Measurements from ENCODE around the gene SH3RF1. TPM values are rescaled to one million over a fixed set of nuclear protein-coding genes. Genes with fewer than 3 reads are reported as not detected.
"Not testable (repeated sequence)": the region's sequence is repeated elsewhere in the genome, so short reads cannot be mapped to it uniquely, and the experiment has no call there.

The SH3RF1 gene
- total RNA-seq, 1 donor from 2014 or later: 5.0 TPM

DNA sequence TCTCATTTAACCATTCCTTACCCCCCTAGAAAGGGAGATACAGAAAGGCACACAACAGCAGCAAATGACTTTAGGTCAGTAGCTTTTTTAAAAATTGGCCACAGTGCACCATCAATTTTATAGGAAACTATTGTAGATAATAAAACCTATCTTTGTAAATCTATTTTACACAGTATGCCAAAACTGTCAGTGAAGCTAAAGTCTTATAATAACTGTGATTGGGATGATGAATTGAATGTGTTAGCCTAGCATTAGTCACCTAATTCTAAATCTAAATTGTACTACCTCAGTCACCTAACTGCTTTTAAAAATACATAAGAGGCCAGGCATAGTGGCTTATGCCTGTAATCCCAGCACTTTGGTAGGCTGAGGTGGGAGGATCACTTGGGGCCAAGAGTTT lies 44.2 kb downstream of the SH3RF1 start:
- DNase-seq (ENCODE audit: low read depth in 2 of 2): no peak

- DNase-seq (ENCODE audit: low read depth in 2 of 2): peak in 1 of 2 donors; percentile 64
Measured at GRCh38 chr4:169225812-169226211, 44.9 kb downstream of the SH3RF1 start.

DNA sequence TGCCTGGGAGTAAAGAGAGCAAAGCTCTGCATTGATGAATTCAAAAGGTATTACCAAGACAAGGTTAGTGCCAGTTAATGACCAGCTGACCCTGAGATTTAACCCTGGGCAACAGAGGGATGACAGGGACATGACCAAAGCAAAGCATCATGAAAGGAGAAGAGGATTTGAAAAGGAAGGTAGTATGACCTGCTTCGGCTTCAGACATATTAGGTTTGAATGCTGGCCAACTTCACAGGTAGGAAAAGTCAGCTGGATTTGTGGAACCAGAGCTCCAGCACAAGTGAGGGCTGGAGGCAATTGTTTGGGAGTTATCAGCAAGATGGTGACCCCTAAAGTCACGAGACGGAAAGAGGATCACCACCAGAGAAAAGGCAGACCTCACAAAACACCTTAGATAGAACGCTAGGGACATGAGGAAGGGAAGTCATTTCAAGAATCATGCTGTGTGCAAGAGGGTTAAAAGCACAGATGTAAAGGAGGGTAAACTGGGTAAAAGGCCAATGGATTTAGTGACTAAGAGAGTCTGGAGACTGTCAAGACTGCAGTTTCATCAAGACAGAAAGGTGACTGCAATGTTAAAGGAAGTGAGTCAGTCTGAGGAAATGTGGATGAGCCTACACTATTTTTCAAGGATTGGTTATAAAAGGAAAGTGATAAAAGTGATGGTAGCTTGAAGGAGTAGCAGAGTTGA lies 45.6 kb downstream of the SH3RF1 start:
- peak in 1 of 2 donors; percentile 86 for DNase-seq (ENCODE audit: low read depth in 2 of 2)

DNA sequence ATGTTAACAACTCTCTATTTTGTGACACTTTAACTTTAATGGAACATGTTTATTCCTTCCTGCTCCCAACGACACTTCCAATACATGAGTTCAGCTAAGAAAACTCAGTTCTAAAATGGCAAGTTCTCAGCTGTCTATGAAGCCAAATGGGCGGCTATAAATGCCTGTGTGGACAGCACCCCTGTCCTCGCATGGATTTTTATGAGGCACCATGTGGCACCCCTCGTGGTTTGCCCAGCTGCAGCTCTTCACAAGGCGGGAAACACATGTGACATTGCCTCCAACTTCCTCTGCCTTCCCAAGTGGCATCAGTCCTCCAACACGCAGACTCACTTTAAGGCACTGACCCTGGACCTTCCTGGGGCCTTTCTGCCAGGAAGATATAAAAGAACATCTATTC lies 48.0 kb downstream of the SH3RF1 start:
- DNase-seq (ENCODE audit: low read depth in 2 of 2): no peak

DNA sequence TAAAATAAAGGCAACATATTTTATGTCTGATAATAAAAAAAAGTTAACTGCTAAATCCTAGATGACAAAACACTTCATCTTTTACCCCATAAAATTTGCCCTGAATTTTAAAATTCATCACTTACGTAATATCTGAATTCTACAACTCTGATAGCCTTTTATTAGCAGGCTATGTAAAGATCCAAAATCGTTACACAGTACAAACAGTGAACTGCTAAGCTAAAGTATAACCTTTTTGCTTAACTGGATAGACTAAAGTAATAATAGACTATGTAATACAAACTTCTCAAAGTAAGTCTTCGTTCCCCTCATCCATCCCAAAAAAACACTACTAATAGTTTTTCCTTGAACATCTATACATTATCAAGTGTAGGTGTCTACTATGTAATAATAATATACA lies 49.1 kb downstream of the SH3RF1 start:
- no peak for DNase-seq (ENCODE audit: low read depth in 2 of 2)

GRCh38 chr4:169220854-169221411 lies 49.8 kb downstream of the SH3RF1 start:
- DNase-seq (ENCODE audit: low read depth in 2 of 2): no peak

DNA sequence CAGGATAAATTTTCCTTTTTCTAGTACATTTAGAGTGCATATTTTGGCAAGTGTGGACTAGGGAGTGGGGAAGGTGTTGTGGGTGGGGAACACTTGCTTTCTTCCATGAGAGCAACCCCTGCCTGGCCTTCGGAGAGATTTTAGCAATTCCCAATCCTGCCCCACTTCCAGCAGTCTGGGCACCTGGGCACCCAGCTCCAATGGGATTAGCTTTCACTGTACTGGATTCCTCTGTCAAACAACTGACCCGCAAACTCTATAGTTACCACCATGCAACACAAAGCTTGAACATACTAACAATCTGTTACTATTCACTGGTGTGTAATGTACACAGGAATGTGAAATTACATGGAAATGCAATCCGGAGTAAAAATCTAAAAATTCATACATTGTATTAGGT lies 50.3 kb downstream of the SH3RF1 start:
- DNase-seq (ENCODE audit: low read depth in 2 of 2): no peak

DNA sequence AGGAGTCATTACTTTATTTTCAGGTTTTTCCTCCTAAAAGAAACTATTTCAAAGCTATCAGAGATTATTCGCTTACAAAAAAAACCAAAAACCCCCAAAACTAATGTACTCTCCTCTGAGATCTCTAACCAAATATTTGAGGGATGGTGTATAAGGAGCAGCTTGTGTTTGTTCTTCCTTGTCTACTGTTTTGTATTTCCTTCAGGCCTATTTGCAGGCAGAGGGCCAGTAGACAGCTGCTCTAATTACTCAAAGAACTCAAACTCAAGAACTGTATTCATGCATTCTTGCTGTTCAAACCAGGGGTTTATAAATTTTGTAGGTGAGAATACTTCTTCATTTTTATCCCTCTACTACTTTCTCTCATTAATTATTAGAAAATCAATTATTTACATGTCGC lies 51.3 kb downstream of the SH3RF1 start:
- no peak for DNase-seq (ENCODE audit: low read depth in 2 of 2)

DNA sequence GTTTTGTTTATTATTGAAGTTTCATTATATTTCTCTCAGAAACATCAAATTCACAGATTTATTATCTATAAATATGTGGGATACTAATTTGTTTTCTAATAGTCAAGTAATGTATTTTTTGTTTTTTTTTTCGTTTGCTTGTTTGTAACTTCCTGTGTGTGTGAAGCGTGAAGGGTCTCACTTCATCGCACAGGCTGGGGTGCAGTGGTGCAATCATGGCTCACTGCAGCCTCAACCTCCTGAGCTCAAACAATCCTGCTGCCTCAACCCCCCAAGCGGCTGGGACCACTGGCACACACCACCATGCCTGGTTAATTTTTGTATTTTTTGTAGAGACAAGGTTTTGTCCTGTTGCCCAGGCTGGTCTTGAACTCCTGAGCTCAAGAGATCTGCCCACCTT lies 55.1 kb downstream of the SH3RF1 start:
- no peak for DNase-seq (ENCODE audit: low read depth in 2 of 2)

GRCh38 chr4:169212981-169213380 lies 57.8 kb downstream of the SH3RF1 start:
- DNase-seq (ENCODE audit: low read depth in 2 of 2): no peak

DNA sequence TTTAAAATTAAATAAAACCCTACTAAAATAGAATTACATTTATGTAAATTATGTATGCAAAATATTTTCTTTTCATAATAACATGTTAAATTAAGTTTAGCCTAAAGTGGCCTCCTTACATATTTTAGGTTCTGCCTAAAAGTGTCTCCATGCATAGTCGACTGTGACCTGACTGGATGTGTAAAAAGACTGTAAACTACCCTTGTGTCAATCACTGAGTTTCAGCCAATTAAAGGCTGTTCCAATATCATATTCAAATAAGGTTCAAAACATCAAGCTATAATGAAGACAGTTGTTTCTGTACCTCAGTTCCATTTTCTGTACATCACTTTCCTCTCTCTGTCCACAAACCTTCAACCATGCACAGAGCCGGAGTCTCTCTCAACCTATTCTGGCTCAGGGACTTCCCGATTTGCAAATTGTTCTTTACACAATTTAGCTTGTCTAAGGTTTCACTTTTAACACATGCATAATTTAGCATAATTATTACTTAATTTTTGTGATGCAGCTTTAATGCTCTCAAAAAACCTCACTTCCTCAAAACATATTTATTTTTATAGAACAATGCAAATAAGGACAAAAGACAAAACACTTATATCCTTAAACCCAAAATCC lies 60.1 kb downstream of the SH3RF1 start:
- no peak for DNase-seq (ENCODE audit: low read depth in 2 of 2)

- no peak for DNase-seq (ENCODE audit: low read depth in 2 of 2)
Measured at GRCh38 chr4:169209388-169209883, 61.3 kb downstream of the SH3RF1 start.

DNA sequence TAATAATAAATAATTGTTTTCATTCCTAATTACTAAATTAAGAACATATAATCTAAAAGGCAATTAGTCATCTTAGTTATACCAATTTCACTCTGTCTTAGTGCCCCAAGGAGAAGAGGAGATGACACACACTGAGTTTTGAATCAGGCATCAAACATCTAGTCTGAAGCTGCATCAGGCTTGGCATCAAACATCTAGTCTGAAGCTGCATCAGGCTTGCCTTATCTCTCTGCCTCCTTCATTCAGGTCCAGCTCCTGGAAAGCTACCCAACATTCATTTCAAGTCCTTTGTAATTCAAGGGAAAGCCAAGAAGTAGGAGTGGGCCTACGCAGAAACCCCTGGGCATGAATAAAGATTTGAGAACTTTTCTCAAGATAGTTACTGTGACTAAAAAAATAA lies 62.2 kb downstream of the SH3RF1 start:
- DNase-seq (ENCODE audit: low read depth in 2 of 2): no peak

DNA sequence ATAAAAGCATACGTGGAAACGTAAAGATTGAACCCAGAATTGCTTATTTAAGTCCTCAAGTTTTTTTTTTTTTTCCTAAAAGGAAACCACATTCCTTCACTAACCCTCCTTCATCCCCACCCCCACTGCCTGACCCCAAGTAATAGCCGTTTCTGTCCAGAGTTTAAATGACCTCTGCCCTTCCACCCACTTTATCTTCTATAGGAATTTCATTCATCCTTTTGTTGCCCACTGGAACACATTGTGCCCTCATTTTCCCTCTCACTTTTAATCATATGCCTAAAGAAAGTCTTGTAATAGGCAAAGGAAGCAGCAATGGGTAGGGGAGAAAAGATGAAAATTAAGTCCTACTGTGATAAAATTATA lies 62.7 kb downstream of the SH3RF1 start:
- no peak for DNase-seq (ENCODE audit: low read depth in 2 of 2)

GRCh38 chr4:169207436-169208089 lies 63.2 kb downstream of the SH3RF1 start:
- DNase-seq (ENCODE audit: low read depth in 2 of 2): no peak

DNA sequence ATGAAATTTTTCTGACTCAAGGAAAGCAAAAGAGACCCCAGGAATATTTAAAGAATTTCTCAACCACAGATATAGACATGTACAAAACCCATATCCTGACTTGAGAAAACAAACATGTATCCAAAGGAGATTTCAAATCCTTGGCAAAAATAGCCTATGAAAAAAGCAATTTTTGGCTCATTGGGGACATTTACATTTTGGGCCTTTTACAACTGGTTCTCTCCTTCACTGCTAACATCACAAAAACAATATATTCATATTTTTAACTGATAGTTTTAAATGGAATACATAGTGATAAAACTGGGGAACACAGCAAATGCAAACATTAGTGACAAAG lies 65.0 kb downstream of the SH3RF1 start:
- no peak for DNase-seq (ENCODE audit: low read depth in 2 of 2)

DNA sequence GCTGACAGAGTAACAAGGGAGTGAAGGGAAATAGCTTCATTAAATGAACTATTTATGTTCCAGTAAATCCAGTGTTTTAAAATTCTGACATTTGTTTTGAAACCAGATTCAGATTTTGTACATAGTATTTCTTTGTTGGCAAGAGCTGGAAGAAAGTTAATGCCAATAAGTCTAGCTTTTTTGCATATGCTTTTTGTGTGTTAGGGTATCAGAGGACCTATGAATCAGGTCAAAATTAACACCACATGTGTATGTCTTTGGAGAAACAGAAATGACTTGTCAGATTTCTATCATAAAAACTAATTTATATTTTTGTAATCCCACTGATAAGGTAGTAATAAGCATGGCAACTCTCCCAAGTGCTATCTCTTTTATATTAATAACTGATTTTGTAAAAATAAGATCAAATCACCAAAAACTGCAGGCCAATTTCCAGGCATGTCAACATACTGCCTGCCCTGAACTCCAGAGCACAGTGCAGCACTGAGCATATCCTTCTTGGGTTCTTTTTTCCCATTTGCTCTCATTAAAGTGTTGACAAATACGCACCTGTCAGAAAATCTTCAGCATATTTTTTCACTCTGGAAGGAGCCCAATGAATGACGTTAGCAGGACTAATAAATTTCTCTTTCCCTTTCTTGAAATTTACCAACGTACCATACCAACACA lies 65.5 kb downstream of the SH3RF1 start:
- no peak for DNase-seq (ENCODE audit: low read depth in 2 of 2)

DNA sequence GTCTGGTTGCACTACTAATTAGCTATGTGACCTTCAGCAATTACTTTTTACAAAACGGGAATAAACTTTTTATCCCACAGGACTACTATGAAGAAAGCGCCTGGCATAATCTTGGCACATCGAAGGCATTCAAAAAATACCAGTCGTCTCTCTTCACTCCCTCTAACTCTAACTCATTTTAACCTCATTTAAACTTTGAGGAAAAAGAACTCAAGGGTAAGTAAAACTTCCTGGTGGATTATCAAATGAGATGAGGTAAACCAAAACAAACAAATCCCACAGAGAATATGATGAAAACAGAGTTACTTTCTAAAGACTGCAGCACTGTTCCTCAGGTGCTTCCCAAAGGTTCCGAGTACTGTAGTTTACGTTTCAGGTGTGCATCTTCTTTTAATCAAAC lies 66.9 kb downstream of the SH3RF1 start:
- no peak for DNase-seq (ENCODE audit: low read depth in 2 of 2)

DNA sequence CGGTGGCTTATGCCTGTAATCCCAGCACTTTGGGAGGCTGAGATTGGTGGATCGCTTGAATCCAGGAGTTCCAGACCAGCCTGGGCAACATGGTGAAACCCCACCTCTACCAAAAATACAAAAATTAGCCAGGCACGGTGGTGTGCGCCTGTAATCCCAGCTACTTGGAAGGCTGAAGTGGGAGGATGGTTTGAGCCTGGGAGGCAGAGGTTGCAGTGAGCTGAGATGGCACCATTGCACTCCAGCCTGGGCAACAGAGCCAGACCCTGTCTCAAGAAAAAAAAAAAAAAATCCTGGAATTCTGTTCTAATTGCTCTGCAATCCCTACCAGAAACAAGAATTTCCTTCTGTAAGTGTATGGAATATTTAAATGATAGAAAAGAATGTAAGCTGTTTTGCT lies 67.5 kb downstream of the SH3RF1 start:
- DNase-seq (ENCODE audit: low read depth in 2 of 2): not testable (repeated sequence)

DNA sequence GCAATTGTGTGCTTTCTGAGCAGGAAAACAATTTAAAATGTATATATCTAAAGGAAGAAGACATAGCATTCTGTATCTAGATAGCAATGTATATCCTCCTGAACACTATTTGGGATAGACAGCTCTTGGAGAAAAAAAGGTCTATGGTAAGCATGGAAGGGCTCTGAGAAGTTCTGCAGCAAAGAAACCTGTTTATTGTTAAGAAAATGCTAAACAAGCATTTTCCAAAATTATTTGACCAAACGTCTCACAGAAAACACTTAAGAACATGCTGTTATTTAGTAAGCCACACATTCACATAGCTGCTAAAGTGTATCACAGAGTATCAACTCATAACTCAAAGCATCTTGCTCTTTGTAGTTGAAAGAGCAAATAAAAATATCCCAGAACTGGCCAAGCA lies 67.9 kb downstream of the SH3RF1 start:
- no peak for DNase-seq (ENCODE audit: low read depth in 2 of 2)

- no peak for DNase-seq (ENCODE audit: low read depth in 2 of 2)
Measured at GRCh38 chr4:169202145-169202699, 68.5 kb downstream of the SH3RF1 start.

Measured in dermis microvascular lymphatic vessel endothelial cell (primary cell).